Keratinocyte (primary cell): ENCODE measurements around the gene EPHB4.

Experiments used
- CTCF ChIP-seq, 3 experiments: IDR thresholded peaks in 1 of 3; conservative IDR thresholded peaks in 1 of 3; optimal IDR thresholded peaks in 1 of 3; 2 replicates in 2 of 3; 3 replicates in 1 of 3; pipeline versions ENCODE3 to v1.5.1; 2011; ENCODE audit warnings: low read length in 3 of 3, mild to moderate bottlenecking in 3 of 3, moderate library complexity in 2 of 3, control low read depth in 1 of 3, inconsistent platforms in 1 of 3; ENCODE audit not compliant: insufficient read depth in 2 of 3; ENCODE audit errors: extremely low read depth in 1 of 3
- EZH2 ChIP-seq: IDR thresholded peaks from one replicate; pipeline ENCODE4 v1.6.1; 2012; ENCODE audit warnings: inconsistent platforms, mild to moderate bottlenecking, low read length, moderate library complexity

DNA sequence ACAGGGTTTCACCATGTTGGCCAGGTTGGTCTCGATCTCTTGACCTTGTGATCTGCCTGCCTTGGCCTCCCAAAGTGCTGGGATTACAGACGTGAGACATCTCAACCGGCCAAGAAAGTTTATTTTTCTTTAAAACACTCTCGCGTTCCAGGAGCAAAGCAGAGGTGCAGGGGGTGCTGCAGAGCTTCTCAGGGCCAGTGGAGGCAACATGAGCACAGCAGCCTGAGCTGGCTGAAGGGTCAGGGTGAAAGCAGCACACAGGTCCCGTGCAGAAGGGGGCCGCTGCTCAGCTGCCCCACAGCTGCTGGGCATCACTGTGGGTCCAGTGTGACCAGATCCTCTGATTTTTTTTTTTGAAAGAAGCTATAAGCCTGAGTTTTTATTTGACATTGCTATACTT is 46.1 kb downstream of the EPHB4 start:
- TF ChIP-seq EZH2 (no peak), CTCF (optimal IDR thresholded peaks at IDR 0.05 in 1 of 3, IDR thresholded peaks at IDR 0.05 in 1 of 3, conservative IDR thresholded peaks at IDR 0.05 in 1 of 3; ENCODE audit: extremely low read depth in 1 of 3, insufficient read depth in 2 of 3, low read length in 3 of 3) (no peak)
